ENCODE measurements around the gene MAB21L1.

The MAB21L1 gene

DNA sequence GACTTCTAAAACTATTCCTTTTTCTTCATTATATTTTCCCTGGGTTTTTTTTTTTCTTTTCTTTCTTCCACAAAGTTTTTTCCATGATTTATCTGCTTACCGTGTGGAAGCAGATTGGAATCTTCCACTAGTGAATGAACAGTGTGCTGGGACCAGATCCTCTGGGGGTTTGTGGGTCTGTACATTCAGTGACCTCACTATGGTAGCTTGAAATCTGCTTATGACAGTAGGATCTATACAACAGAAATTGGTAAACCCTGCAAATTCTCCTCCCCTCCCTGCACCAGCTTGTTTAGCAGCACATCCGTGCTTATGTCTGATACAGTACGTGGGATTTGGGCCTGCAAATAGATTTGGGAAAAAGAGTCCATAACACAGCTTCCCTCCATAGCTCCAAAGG is 26.0 kb upstream of the MAB21L1 start:
- TF ChIP-seq, protein P1, sequence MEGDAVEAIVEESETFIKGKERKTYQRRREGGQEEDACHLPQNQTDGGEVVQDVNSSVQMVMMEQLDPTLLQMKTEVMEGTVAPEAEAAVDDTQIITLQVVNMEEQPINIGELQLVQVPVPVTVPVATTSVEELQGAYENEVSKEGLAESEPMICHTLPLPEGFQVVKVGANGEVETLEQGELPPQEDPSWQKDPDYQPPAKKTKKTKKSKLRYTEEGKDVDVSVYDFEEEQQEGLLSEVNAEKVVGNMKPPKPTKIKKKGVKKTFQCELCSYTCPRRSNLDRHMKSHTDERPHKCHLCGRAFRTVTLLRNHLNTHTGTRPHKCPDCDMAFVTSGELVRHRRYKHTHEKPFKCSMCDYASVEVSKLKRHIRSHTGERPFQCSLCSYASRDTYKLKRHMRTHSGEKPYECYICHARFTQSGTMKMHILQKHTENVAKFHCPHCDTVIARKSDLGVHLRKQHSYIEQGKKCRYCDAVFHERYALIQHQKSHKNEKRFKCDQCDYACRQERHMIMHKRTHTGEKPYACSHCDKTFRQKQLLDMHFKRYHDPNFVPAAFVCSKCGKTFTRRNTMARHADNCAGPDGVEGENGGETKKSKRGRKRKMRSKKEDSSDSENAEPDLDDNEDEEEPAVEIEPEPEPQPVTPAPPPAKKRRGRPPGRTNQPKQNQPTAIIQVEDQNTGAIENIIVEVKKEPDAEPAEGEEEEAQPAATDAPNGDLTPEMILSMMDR (IDR thresholded peaks at IDR 0.05; ENCODE audit: extremely low read depth, missing control alignments), result no peak
- DNase-seq (ENCODE audit: low spot score), result no peak

DNA sequence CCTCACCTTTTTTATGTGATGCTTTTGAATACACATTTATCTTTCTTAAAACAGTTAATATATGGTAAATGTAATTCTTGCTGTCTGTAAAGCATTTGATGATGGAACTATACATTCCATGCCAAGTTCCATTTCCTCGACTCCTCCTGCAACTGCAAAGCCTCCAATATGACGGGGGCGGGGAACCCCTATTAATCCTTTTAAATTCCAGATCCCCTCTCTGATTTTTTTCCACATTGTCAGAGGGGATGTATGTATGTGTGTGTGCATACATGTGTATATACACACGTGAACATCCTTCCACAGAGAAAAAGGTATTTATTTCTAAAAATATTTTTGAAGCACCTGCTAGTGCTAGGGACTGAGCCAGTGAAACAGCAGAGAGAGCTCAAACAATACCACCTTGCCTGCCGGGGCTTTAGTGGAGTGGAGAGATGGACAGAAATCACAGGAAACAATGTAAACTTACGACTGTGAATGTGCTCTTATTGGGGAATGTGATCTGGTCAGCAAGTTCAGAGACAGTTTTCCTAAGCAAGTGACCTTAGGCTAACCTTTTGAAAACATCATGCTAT is 25.3 kb upstream of the MAB21L1 start:
- TF ChIP-seq, protein P1 (IDR thresholded peaks at IDR 0.05; ENCODE audit: extremely low read depth, missing control alignments), result no peak
- no peak for DNase-seq (ENCODE audit: low spot score)

DNA sequence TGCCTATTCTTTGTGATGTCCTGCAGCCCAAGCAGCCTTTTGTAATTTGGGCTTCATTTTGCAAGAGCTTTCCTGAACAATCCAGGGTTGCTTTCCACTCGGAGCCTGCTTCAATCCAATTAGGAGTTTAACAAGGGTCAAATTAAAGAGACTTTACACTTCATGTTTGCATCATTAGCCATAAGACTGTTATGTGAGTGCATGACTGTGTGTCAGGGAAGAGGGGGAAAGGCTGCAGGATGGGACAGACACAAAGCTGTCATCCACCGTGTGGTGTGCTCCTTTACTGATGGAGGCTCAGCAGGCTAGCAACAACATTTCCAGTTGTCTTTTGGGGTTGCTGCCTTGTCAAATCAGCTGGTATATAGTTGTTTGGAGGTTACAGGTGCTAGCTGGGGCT is 23.7 kb upstream of the MAB21L1 start:
- no peak for DNase-seq (ENCODE audit: low spot score)
- TF ChIP-seq, protein P1 (IDR thresholded peaks at IDR 0.05; ENCODE audit: extremely low read depth, missing control alignments), result no peak

DNA sequence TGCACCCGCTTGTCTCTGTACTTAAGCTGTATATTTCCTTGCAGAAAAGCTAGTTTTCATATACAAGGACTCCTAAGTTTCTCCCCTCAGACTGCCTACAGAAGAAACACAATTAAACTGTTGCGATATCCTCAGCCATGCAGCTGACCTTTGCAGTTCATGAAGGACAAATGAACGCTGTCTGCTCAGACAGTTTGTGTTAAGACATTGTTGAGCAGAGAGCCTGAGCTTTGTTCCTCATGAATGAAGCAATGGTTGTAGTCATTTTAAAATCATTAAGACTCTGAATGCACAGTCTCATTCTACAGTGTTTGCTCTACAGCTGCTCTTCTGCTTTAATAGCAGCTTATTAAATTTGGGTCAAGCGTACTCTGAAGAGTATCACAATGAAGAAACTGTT is 23.2 kb upstream of the MAB21L1 start:
- TF ChIP-seq, protein P1 (IDR thresholded peaks at IDR 0.05; ENCODE audit: extremely low read depth, missing control alignments), result no peak
- no peak for DNase-seq (ENCODE audit: low spot score)

DNA sequence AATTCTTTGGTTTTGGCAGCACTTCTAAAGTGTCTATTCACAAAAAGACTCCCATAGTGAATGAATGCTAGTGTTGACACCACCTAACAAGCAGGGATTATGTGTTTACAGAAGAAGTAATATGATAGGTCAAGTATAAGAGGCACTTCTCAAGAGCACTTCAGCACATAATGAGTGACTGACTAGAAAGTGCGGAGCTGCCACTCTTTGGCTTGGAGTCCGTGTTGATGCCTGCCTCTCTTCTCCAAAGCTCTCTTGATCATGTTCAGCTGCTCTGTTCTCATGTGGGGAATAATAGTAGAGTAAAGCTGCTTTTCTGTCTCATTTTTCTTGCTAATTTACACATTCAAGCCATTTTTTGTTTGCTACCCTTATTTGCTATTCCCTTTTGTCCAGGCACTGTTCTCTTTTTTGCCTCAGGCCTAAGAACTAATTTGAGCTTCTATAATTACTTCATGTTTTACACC is 22.7 kb upstream of the MAB21L1 start:
- DNase-seq (ENCODE audit: low spot score), result no peak
- TF ChIP-seq, protein P1 (IDR thresholded peaks at IDR 0.05; ENCODE audit: extremely low read depth, missing control alignments), result no peak

DNA sequence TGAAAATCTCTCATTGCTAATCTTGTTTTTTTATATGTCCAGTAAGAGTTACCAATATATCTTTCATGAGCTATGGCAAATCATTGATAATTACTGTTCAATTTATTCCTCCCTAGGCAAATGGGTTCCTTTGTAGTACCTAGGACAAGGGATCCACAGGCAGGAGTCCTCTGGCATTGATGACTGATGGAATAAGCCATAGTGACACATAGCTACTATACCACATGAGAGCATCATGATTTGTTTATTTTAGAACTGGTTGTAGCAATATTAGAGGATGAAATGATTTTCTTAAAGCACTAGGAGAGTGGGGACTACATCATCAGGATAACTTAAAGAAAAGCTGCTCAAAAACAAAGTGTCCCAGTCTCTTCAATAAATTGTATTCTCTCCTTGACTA is 21.7 kb upstream of the MAB21L1 start:
- TF ChIP-seq, protein P1 (IDR thresholded peaks at IDR 0.05; ENCODE audit: extremely low read depth, missing control alignments), result no peak
- DNase-seq (ENCODE audit: low spot score), result no peak

DNA sequence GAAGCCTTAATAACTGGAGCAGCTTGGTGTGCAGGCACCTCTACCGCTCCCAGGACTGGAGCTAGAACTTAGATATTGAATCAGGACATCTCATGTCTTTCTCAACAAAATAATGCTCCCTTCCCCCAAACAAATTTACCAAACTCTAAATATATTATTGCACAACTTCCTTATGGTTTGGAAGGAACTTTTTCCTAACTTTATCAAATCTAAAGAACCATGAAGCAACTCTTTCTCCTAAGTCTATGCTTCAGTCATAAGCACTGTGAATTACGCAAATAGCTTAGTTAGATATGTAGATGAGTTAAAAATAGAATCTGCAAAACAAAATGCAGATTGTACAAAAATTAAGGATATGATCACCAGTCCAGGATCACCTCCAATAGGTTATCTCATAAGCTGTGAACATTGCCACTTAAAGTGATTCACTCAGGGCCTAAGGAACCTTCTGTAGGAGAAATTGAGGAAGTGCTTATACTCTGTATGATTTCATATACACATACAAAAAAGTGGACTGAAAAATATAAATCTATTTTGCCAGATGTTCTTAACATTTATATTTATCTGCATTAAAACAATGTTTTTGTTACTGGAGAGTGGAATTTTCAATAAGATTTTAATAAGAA is 20.4 kb upstream of the MAB21L1 start:
- TF ChIP-seq, protein P1 (IDR thresholded peaks at IDR 0.05; ENCODE audit: extremely low read depth, missing control alignments), result no peak

More for the DNA sequence above, 20.4 kb upstream of the MAB21L1 start:
- no peak for DNase-seq (ENCODE audit: low spot score)

Measured in GM20000 (cell line).